AG10803 (cell line): ENCODE measurements around the gene OS9.
A peak's percentile ranks its signal among the peaks of the same experiment; 100 is the strongest.
"Not testable (repeated sequence)": the region's sequence is repeated elsewhere in the genome, so short reads cannot be mapped to it uniquely, and the experiment has no call there.

ENCODE experiments used
- DNase-seq: peaks from one replicate; pipeline ENCODE4 v3.0.0; 2010; ENCODE audit warnings: low read depth
- H3K4me3 ChIP-seq: 2 replicates; pipeline ENCODE4 v1.5.1; 2011; ENCODE audit warnings: mild to moderate bottlenecking, low read length, control low read depth
- CTCF ChIP-seq: conservative IDR thresholded peaks from 2 replicates; pipeline ENCODE4 v1.5.1; 2011; ENCODE audit warnings: mild to moderate bottlenecking, low read length, control low read depth, inconsistent platforms

The OS9 gene

GRCh38 chr12:57693659-57694458, at the start of gene OS9:
OS9 (plus strand) TSS chr12:57694132; CDS start chr12:57694162, 30 bp downstream.
- H3K4me3 ChIP-seq, result peak within 1 kb of the TSS; percentile 99
- peak; percentile 100 for DNase-seq
- peak; percentile 75 for TF ChIP-seq CTCF

GRCh38 chr12:57645990-57646658, 47.8 kb upstream of the OS9 start:
- DNase-seq, H3K4me3 ChIP-seq: not testable (repeated sequence)

- H3K4me3 ChIP-seq, DNase-seq: not testable (repeated sequence)
Observed at GRCh38 chr12:57646659-57647049, 47.3 kb upstream of the OS9 start.

- no peak for DNase-seq
- H3K4me3 ChIP-seq, result no peak overlapping the region
- no peak for TF ChIP-seq CTCF
Observed at GRCh38 chr12:57654042-57654441, 39.9 kb upstream of the OS9 start.

GRCh38 chr12:57655541-57656240, 38.2 kb upstream of the OS9 start:
- no peak overlapping the region for H3K4me3 ChIP-seq
- DNase-seq, result no peak
- no peak for TF ChIP-seq CTCF

- not testable (repeated sequence) for DNase-seq, H3K4me3 ChIP-seq
Observed at GRCh38 chr12:57656408-57656807, 37.5 kb upstream of the OS9 start.

GRCh38 chr12:57657744-57658143, 36.2 kb upstream of the OS9 start:
- no peak for TF ChIP-seq CTCF
- DNase-seq, result peak; percentile 36
- H3K4me3 ChIP-seq, result no peak overlapping the region

GRCh38 chr12:57658890-57659289, 35.0 kb upstream of the OS9 start:
- TF ChIP-seq CTCF, result no peak
- H3K4me3 ChIP-seq, result no peak overlapping the region
- DNase-seq, result no peak
